Smooth muscle cell of the umbilical artery (primary cell): ENCODE measurements around the gene EIF3M. TPM values are rescaled to one million over a fixed set of nuclear protein-coding genes. Genes with fewer than 3 reads are reported as not detected.

ENCODE experiments used
- total RNA-seq: library from RNA; depleted of rRNA; stranded (reverse); fragments of >200 nt; gene quantifications from 2 replicates; pipeline ENCODE4 v1.2.3, GENCODE V29; 2014

EIF3M gene
- total RNA-seq: 638 and 645 TPM in 2 replicates

DNA sequence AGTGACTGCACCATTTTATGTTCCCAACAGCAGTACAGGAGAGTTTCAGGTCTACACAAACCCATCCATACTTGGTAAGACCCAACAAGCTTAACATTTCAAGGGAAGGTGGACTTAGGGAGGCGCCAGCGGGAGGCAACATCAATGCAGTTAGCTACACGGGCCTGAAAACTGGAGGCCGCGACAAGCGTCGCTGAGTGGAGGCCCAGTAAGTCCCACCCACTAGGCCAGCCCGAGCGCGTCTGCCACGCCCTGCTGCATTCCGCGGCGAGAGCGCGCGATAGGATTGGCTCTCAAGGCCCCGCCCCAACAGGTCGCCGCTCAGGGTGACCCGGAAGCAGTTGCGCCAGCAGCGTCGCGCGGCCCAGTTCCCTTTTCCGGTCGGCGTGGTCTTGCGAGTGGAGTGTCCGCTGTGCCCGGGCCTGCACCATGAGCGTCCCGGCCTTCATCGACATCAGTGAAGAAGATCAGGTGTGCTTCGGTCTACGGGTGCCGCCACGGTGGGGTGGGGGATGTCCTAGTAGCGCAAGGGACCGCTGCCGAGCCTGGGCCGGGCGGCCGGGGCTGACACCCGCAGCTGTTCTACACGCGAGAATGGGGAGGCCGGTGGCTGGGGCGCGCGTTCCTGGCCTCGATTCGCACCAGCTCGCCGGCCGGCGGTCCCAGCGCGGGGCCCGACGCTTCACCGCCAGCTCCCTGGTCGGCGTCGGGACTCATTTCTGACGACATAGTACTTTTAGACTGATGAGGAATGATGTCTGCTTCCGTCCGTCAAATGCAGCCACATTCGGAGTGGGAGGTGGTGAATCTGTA lies at the start of gene EIF3M:
Gene EIF3M (plus strand): TSS at position 373 of the 813 bp plus-strand sequence. CDS start 57 bp downstream, at position 430.

Other genes with a start within 250 kb of the EIF3M start
- gene WT1, start 148.3 kb upstream of the EIF3M start, total RNA-seq: 0.18 TPM in 1 of 2 replicates, not detected in the other
- not detected in 2 replicates for gene CCDC73, start 210.8 kb downstream of the EIF3M start, total RNA-seq
- gene PRRG4, start 246.1 kb downstream of the EIF3M start, total RNA-seq: under 0.01 and 0.09 TPM in 2 replicates